Esophagus squamous epithelium (tissue), 5 donors: Measurements from ENCODE around the gene SECISBP2L. TPM values are rescaled to one million over a fixed set of nuclear protein-coding genes. Genes with fewer than 3 reads are reported as not detected.

ENCODE experiments used
- DNase-seq: peaks from one replicate; lab custom pipeline; 2025; lab: John Stamatoyannopoulos, UW
- H3K27ac ChIP-seq, 4 donors: fragments of 200-600 bp; sonication (generic); one replicate each; pipeline ENCODE4 v1.5.1; 2016 to 2019; ENCODE audit warnings: mild to moderate bottlenecking in 1 of 4
- H3K27me3 ChIP-seq, 4 donors: fragments of 200-600 bp; sonication (generic); 1 replicate in 3 of 4; 2 replicates in 1 of 4; pipeline versions ENCODE4 v1.5.1 to v1.6.0; 2017 to 2021; ENCODE audit warnings: antibody characterized with exemption in 1 of 4
- H3K36me3 ChIP-seq, 3 donors: fragments of 200-600 bp; sonication (generic); one replicate each; pipeline ENCODE4 v1.5.1; 2016 to 2019
- H3K4me1 ChIP-seq, 3 donors: fragments of 200-600 bp; sonication (generic); one replicate each; pipeline ENCODE4 v1.5.1; 2017 to 2019
- H3K4me3 ChIP-seq, 4 donors: fragments of 200-600 bp; sonication (generic); 1 replicate in 3 of 4; 2 replicates in 1 of 4; pipeline ENCODE4 v1.5.1; 2016 to 2019; ENCODE audit warnings: mild to moderate bottlenecking in 2 of 4, moderate library complexity in 1 of 4
- H3K9me3 ChIP-seq, 3 donors: fragments of 200-600 bp; sonication (generic); one replicate each; pipeline ENCODE4 v1.5.1; 2016 to 2019
- CTCF ChIP-seq, 6 experiments: fragments of 450-650 bp in 4 of 6; fragments of 200-600 bp in 2 of 6; sonication (generic) in 2 of 6; IDR thresholded peaks; one replicate each; pipeline ENCODE4 v1.5.1; 2016 to 2019; ENCODE audit warnings: antibody characterized with exemption in 6 of 6, mild to moderate bottlenecking in 4 of 6, moderate library complexity in 4 of 6
- POLR2A ChIP-seq, 4 donors: fragments of 450-650 bp; IDR thresholded peaks; one replicate each; pipeline ENCODE4 v1.6.1; 2017; ENCODE audit warnings: antibody characterized with exemption in 4 of 4, mild to moderate bottlenecking in 4 of 4, moderate library complexity in 3 of 4
- WGBS, 2 donors: methylation state at CpG; one replicate each; pipeline ENCODE4 v1.1.5; 2018; 5-methylcytosine and 5-hydroxymethylcytosine counted together
- intact Hi-C: fragments of 100-400 bp; cut with DNase I; formaldehyde crosslinking; loops from one replicate; pipeline ENCODE4 v1.15.0; 2022
- total RNA-seq, 4 donors: library from RNA; depleted of rRNA; stranded (reverse); fragments of >200 nt; gene quantifications; one replicate each; pipeline ENCODE4 v1.1.0, GENCODE V29; 2016
- donor health status: DM: yes; HTN: yes; CAD: no.

SECISBP2L gene
- total RNA-seq, 4 donors from 2014 or later, result 15.1 to 33.0 (median 20.3) TPM

- Histone ChIP-seq H3K9me3 (no peaks in the 10 kb centered on the region), H3K4me3 (no peak overlapping the region), H3K27ac (no peak overlapping the region), H3K36me3 (no peaks in the 10 kb centered on the region), H3K27me3 (no peaks in the 10 kb centered on the region), H3K4me1 (no peaks in the 10 kb centered on the region)
- 60% methylated on average over 1 of the region's 1 CpG; no CpG with 5 or more reads in 1 of the 2 donors for WGBS, 2 donors
- TF ChIP-seq CTCF (IDR thresholded peaks at IDR 0.05) (no peak), POLR2A (IDR thresholded peaks at IDR 0.05) (no peak)
- intact Hi-C loops, result no loop called here
- DNase-seq, result no peak
Measured at GRCh38 chr15:49058559-49058958, 12.3 kb upstream of the SECISBP2L start.

GRCh38 chr15:49055630-49056029, 9.4 kb upstream of the SECISBP2L start:
- DNase-seq, result no peak
- H3K36me3 ChIP-seq, result no peaks in the 10 kb centered on the region
- intact Hi-C loops, result no loop called here
- H3K4me1 ChIP-seq, result no peaks in the 10 kb centered on the region
- H3K4me3 ChIP-seq, result no peak overlapping the region
- 68 to 81% methylated on average over 2 of the region's 2 CpGs for WGBS, 2 donors
- no peaks in the 10 kb centered on the region for H3K9me3 ChIP-seq
- H3K27me3 ChIP-seq, result no peaks in the 10 kb centered on the region
- TF ChIP-seq POLR2A (IDR thresholded peaks at IDR 0.05) (no peak), CTCF (IDR thresholded peaks at IDR 0.05) (no peak)
- H3K27ac ChIP-seq, result no peak overlapping the region

- no peak for DNase-seq
- intact Hi-C loops, result no loop called here
- H3K4me3 ChIP-seq, result no peak overlapping the region
- H3K27ac ChIP-seq, result no peak overlapping the region
- no peaks in the 10 kb centered on the region for H3K4me1 ChIP-seq
- no peaks in the 10 kb centered on the region for H3K9me3 ChIP-seq
- WGBS, 2 donors, result 89 to 96% methylated on average over 4 of the region's 4 CpGs
- no peaks in the 10 kb centered on the region for H3K27me3 ChIP-seq
- H3K36me3 ChIP-seq, result no peaks in the 10 kb centered on the region
- TF ChIP-seq CTCF (IDR thresholded peaks at IDR 0.05) (no peak), POLR2A (IDR thresholded peaks at IDR 0.05) (no peak)
Measured at GRCh38 chr15:49052662-49053061, 6.4 kb upstream of the SECISBP2L start.

GRCh38 chr15:49047456-49047855, 1.2 kb upstream of the SECISBP2L start:
- Histone ChIP-seq H3K27me3 (no peaks in the 10 kb centered on the region), H3K9me3 (no peaks in the 10 kb centered on the region), H3K4me1 (peaks cover 6 to 35% (median 13%) of the 10 kb centered on the region in 3 donors), H3K4me3 (no peak overlapping the region), H3K36me3 (no peaks in the 10 kb centered on the region), H3K27ac (no peak overlapping the region)
- DNase-seq, result no peak
- intact Hi-C loops, result no loop called here
- TF ChIP-seq POLR2A (IDR thresholded peaks at IDR 0.05) (no peak), CTCF (IDR thresholded peaks at IDR 0.05) (no peak)

- peaks cover 6 to 49% (median 13%) of the 10 kb centered on the region in 3 donors for H3K4me1 ChIP-seq
- no peaks in the 10 kb centered on the region for H3K27me3 ChIP-seq
- no peak for DNase-seq
- H3K36me3 ChIP-seq, result no peaks in the 10 kb centered on the region
- peak overlapping the region; percentile 95 to 99 (median 97) for H3K4me3 ChIP-seq
- 0 to 1% methylated on average over 9 to 13 of the region's 17 CpGs for WGBS, 2 donors
- H3K9me3 ChIP-seq, result no peaks in the 10 kb centered on the region
- H3K27ac ChIP-seq, result peak overlapping the region; percentile 89 to 94 (median 92)
- no peak for TF ChIP-seq POLR2A (IDR thresholded peaks at IDR 0.05)
- TF ChIP-seq CTCF (IDR thresholded peaks at IDR 0.05), result no peak
- intact Hi-C loops, result no loop called here
Measured at GRCh38 chr15:49045751-49046219, 461 bp downstream of the SECISBP2L start.
